Fibroblast of lung (primary cell): Measurements from ENCODE around the gene TSHZ3. TPM values are rescaled to one million over a fixed set of nuclear protein-coding genes. Genes with fewer than 3 reads are reported as not detected.

Source experiments
- DNase-seq, 2 donors: peaks; one replicate each; pipeline versions ENCODE4 v3.0.0 to v3.0.0-alpha.2; 2010; ENCODE audit warnings: low read depth in 2 of 2
- H2AFZ ChIP-seq: 2 replicates; pipeline ENCODE4 v1.5.1; 2012; ENCODE audit warnings: low read length, control low read depth, inconsistent platforms
- H3K27ac ChIP-seq: 2 replicates; pipeline ENCODE4 v1.5.1; 2011; ENCODE audit warnings: low read length, control low read depth; ENCODE audit not compliant: insufficient read depth
- H3K27me3 ChIP-seq: 2 replicates; pipeline ENCODE4 v1.5.1; 2011; ENCODE audit warnings: mild to moderate bottlenecking, low read length; ENCODE audit not compliant: control insufficient read depth, insufficient read depth
- H3K36me3 ChIP-seq: 2 replicates; pipeline ENCODE4 v1.5.1; 2011; ENCODE audit warnings: low read length; ENCODE audit not compliant: control insufficient read depth, insufficient read depth
- H3K4me1 ChIP-seq: 2 replicates; pipeline ENCODE4 v1.5.1; 2011; ENCODE audit warnings: low read length; ENCODE audit not compliant: control insufficient read depth, insufficient read depth; ENCODE audit errors: extremely low read depth
- H3K4me2 ChIP-seq: 2 replicates; pipeline ENCODE4 v1.5.1; 2011; ENCODE audit warnings: low read length, control low read depth; ENCODE audit not compliant: insufficient read depth; ENCODE audit errors: extremely low read depth
- H3K4me3 ChIP-seq, 4 experiments: fragments of 200-600 bp in 1 of 4; sonication (generic) in 1 of 4; replicated peaks in 1 of 4; 2 replicates each; pipeline ENCODE4 v1.5.1; 2011 to 2016; ENCODE audit warnings: low read length in 4 of 4, low read depth in 3 of 4, mild to moderate bottlenecking in 3 of 4, control low read depth in 2 of 4, inconsistent platforms in 1 of 4, mixed read lengths in 1 of 4; ENCODE audit not compliant: insufficient read depth in 1 of 4; ENCODE audit errors: control extremely low read depth in 1 of 4
- H3K79me2 ChIP-seq: 2 replicates; pipeline ENCODE4 v1.5.1; 2012; ENCODE audit warnings: mild to moderate bottlenecking, low read length, inconsistent platforms; ENCODE audit not compliant: control insufficient read depth, insufficient read depth
- H3K9ac ChIP-seq: 2 replicates; pipeline ENCODE4 v1.5.1; 2011; ENCODE audit warnings: mild to moderate bottlenecking, low read length, control low read depth; ENCODE audit not compliant: insufficient read depth
- H3K9me3 ChIP-seq: 2 replicates; pipeline ENCODE4 v1.5.1; 2012; ENCODE audit warnings: low read depth, low read length; ENCODE audit not compliant: control insufficient read depth, insufficient read depth
- H4K20me1 ChIP-seq: 2 replicates; pipeline ENCODE4 v1.5.1; 2011; ENCODE audit warnings: low read length; ENCODE audit not compliant: control insufficient read depth, insufficient read depth; ENCODE audit errors: extremely low read depth
- CTCF ChIP-seq, 2 donors: IDR thresholded peaks in 1 of 2; conservative IDR thresholded peaks in 1 of 2; 1 replicate in 1 of 2; 2 replicates in 1 of 2; pipeline ENCODE4 v1.5.1; 2011 to 2012; ENCODE audit warnings: low read length in 2 of 2, control low read depth in 1 of 2, inconsistent platforms in 1 of 2, low read depth in 1 of 2, mild to moderate bottlenecking in 1 of 2
- EZH2 ChIP-seq: IDR thresholded peaks from 2 replicates; pipeline ENCODE4 v1.5.1; 2012; ENCODE audit warnings: low read length, control low read depth, mild to moderate bottlenecking; ENCODE audit errors: missing control alignments
- polyA plus RNA-seq, 2 donors: library from polyadenylated mRNA; depleted of rRNA in 1 of 2; stranded (reverse) in 1 of 2; unstranded in 1 of 2; fragments of >200 nt; gene quantifications; 2 replicates each; pipeline ENCODE4 v1.2.1, GENCODE V29; 2011 to 2012; ENCODE audit warnings: missing spikeins in 1 of 2
- total RNA-seq: library from RNA; depleted of rRNA; stranded (reverse); fragments of >200 nt; gene quantifications from 2 replicates; pipeline ENCODE4 v1.2.1, GENCODE V29; 2014

The TSHZ3 gene
- total and polyA plus RNA-seq, 2 donors (not counting 1 experiment from before 2014, with no cell fraction given), result 7.0 to 17.3 TPM

GRCh38 chr19:31266196-31266595 lies 83.0 kb downstream of the TSHZ3 start:
- H3K27ac ChIP-seq, result no peak overlapping the region

GRCh38 chr19:31264041-31264778 lies 85.0 kb downstream of the TSHZ3 start:
- H3K4me2 ChIP-seq, result no peak overlapping the region
- H3K27me3 ChIP-seq, result no peaks in the 10 kb centered on the region
- H3K36me3 ChIP-seq, result no peaks in the 10 kb centered on the region
- H3K9me3 ChIP-seq, result no peaks in the 10 kb centered on the region
- no peaks in the 10 kb centered on the region for H4K20me1 ChIP-seq
- no peak overlapping the region for H3K27ac ChIP-seq
- TF ChIP-seq CTCF (conservative IDR thresholded peaks at IDR 0.05 in 1 of 2, IDR thresholded peaks at IDR 0.05 in 1 of 2; ENCODE audit: low read depth in 1 of 2, low read length in 2 of 2), result no peak
- TF ChIP-seq EZH2, result no peak
- H2AFZ ChIP-seq, result no peak overlapping the region
- no peak overlapping the region for H3K9ac ChIP-seq
- H3K79me2 ChIP-seq, result no peaks in the 10 kb centered on the region
- peaks cover 3% of the 10 kb centered on the region for H3K4me1 ChIP-seq
- DNase-seq, result no peak
- no peak overlapping the region for H3K4me3 ChIP-seq

More at GRCh38 chr19:31266196-31266595, 83.0 kb downstream of the TSHZ3 start:
- Histone ChIP-seq H4K20me1 (no peaks in the 10 kb centered on the region), H3K27me3 (no peaks in the 10 kb centered on the region), H3K36me3 (no peaks in the 10 kb centered on the region), H3K4me1 (peaks cover 3% of the 10 kb centered on the region), H3K4me2 (no peak overlapping the region), H3K4me3 (no peak overlapping the region), H2AFZ (no peak overlapping the region), H3K9ac (no peak overlapping the region), H3K79me2 (no peaks in the 10 kb centered on the region), H3K9me3 (no peaks in the 10 kb centered on the region)
- TF ChIP-seq CTCF (conservative IDR thresholded peaks at IDR 0.05 in 1 of 2, IDR thresholded peaks at IDR 0.05 in 1 of 2; ENCODE audit: low read depth in 1 of 2, low read length in 2 of 2) (no peak), EZH2 (no peak)
- no peak for DNase-seq

- no peaks in the 10 kb centered on the region for H3K79me2 ChIP-seq
- DNase-seq, result no peak
- no peaks in the 10 kb centered on the region for H3K9me3 ChIP-seq
- TF ChIP-seq CTCF (conservative IDR thresholded peaks at IDR 0.05 in 1 of 2, IDR thresholded peaks at IDR 0.05 in 1 of 2; ENCODE audit: low read depth in 1 of 2, low read length in 2 of 2) (no peak), EZH2 (no peak)
- H3K36me3 ChIP-seq, result no peaks in the 10 kb centered on the region
- no peak overlapping the region for H3K4me2 ChIP-seq
- H2AFZ ChIP-seq, result no peak overlapping the region
- H3K27ac ChIP-seq, result no peak overlapping the region
- H3K27me3 ChIP-seq, result no peaks in the 10 kb centered on the region
- H3K4me1 ChIP-seq, result peaks cover 3% of the 10 kb centered on the region
- H3K4me3 ChIP-seq, result no peak overlapping the region
- H4K20me1 ChIP-seq, result no peaks in the 10 kb centered on the region
- H3K9ac ChIP-seq, result no peak overlapping the region
These were observed 85.9 kb downstream of the TSHZ3 start for GRCh38 chr19:31263328-31263727.
